Kidney (tissue), 14 donors: Measurements from ENCODE around the gene TMSB10. TPM values are rescaled to one million over a fixed set of nuclear protein-coding genes. Genes with fewer than 3 reads are reported as not detected.

Source experiments
- DNase-seq, 5 donors: peaks; one replicate each; pipeline ENCODE4 v3.0.0-alpha.2; 2013 to 2020
- FAIRE-seq: peaks from 2 replicates; lab custom pipeline; 2012; peaks lifted over from hg19 to GRCh38; lab: Jason Lieb, UNC
- H3K27ac ChIP-seq, 2 donors: one replicate each; pipeline ENCODE4 v1.7.0; 2013; ENCODE audit warnings: low read depth in 2 of 2, low read length in 2 of 2, inconsistent platforms in 1 of 2
- H3K27me3 ChIP-seq: one replicate; pipeline ENCODE4 v1.7.1; 2013; ENCODE audit warnings: low read length, inconsistent platforms; ENCODE audit not compliant: control insufficient read depth, insufficient read depth
- H3K36me3 ChIP-seq, 3 donors: one replicate each; pipeline versions ENCODE4 v1.7.0 to v1.7.1; 2013; ENCODE audit warnings: low read length in 3 of 3, control low read depth in 1 of 3, inconsistent platforms in 1 of 3; ENCODE audit not compliant: insufficient read depth in 3 of 3, control insufficient read depth in 2 of 3
- H3K4me1 ChIP-seq, 3 donors: one replicate each; pipeline versions ENCODE4 v1.7.0 to v1.7.1; 2013; ENCODE audit warnings: low read length in 3 of 3, inconsistent platforms in 1 of 3, low read depth in 1 of 3; ENCODE audit not compliant: control insufficient read depth in 2 of 3, insufficient read depth in 2 of 3
- H3K4me3 ChIP-seq, 3 donors: one replicate each; pipeline versions ENCODE4 v1.7.0 to v1.8.1; 2013; ENCODE audit warnings: low read length in 3 of 3, control low read depth in 1 of 3, inconsistent platforms in 1 of 3
- H3K9ac ChIP-seq, 3 donors: one replicate each; pipeline versions ENCODE4 v1.7.0 to v1.7.1; 2013; ENCODE audit warnings: low read length in 3 of 3, control low read depth in 1 of 3, inconsistent platforms in 1 of 3
- H3K9me3 ChIP-seq, 3 donors: one replicate each; pipeline versions ENCODE4 v1.7.0 to v1.7.1; 2013; ENCODE audit warnings: low read length in 3 of 3, control low read depth in 1 of 3, inconsistent platforms in 1 of 3; ENCODE audit not compliant: control insufficient read depth in 2 of 3, insufficient read depth in 1 of 3
- intact Hi-C: fragments of 100-400 bp; cut with DNase I; formaldehyde crosslinking; loops from one replicate; pipeline ENCODE4 v1.11.1; 2022
- polyA plus RNA-seq: library from polyadenylated mRNA; stranded (reverse); fragments of 350-450 nt; fragmentation: Illumina TruSeq; extraction: RNeasy Lipid Tissue Mini Kit (QIAGEN cat#74804); gene quantifications from one replicate; pipeline ENCODE4 v1.2.3, GENCODE V29; 2014; ENCODE audit warnings: low read depth, low replicate concordance; ENCODE audit not compliant: insufficient read depth
- total RNA-seq: library from RNA; stranded (reverse); fragmentation: NEBNext Ultra II Directional; extraction: Animal tissue kit (Norgen Biotek cat#: 25700); gene quantifications from one replicate; pipeline ENCODE4 v1.2.1, GENCODE V29; 2021
- TF ChIP-seq, protein P1 (sequence below): IDR thresholded peaks from 3 replicates; pipeline ENCODE4 v1.5.1; 2012; ENCODE audit warnings: mild to moderate bottlenecking, moderate library complexity, borderline replicate concordance; ENCODE audit not compliant: insufficient read depth; ENCODE audit errors: extremely low read depth
- donor health status: control.
- donor health status: control.
- donor health status: control.
- donor health status: control.
- donor health status: control.
- donor health status: DM: yes; HTN: yes; CAD: no.
- donor health status: Normal renal cell carcinoma (clear cell type).

The TMSB10 gene
- total and polyA plus RNA-seq, 2 donors from 2014 or later, result 1,610 to 2,277 TPM

DNA sequence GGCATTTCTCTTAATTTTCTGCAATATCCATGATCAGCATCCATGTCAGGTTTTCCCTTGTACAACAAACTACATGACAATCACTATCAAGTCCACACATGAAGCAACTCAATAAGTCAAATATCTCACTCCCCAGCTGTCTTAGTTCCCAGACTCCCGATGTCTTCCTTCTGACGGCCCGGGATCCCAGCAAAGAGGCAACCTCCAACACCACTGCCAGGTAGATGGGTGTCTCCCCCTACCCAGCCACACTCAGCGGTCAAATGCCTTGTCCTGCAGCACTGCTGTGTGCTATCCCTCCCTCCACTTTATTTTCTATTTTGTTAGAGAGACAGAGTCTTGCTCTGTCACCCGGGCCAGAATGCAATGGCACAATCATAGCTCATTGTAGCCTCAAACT lies 47.9 kb upstream of the TMSB10 start:
- no peaks in the 10 kb centered on the region for H3K4me1 ChIP-seq
- TF ChIP-seq, protein P1, sequence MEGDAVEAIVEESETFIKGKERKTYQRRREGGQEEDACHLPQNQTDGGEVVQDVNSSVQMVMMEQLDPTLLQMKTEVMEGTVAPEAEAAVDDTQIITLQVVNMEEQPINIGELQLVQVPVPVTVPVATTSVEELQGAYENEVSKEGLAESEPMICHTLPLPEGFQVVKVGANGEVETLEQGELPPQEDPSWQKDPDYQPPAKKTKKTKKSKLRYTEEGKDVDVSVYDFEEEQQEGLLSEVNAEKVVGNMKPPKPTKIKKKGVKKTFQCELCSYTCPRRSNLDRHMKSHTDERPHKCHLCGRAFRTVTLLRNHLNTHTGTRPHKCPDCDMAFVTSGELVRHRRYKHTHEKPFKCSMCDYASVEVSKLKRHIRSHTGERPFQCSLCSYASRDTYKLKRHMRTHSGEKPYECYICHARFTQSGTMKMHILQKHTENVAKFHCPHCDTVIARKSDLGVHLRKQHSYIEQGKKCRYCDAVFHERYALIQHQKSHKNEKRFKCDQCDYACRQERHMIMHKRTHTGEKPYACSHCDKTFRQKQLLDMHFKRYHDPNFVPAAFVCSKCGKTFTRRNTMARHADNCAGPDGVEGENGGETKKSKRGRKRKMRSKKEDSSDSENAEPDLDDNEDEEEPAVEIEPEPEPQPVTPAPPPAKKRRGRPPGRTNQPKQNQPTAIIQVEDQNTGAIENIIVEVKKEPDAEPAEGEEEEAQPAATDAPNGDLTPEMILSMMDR, result no peak
- FAIRE-seq, result no peak

DNA sequence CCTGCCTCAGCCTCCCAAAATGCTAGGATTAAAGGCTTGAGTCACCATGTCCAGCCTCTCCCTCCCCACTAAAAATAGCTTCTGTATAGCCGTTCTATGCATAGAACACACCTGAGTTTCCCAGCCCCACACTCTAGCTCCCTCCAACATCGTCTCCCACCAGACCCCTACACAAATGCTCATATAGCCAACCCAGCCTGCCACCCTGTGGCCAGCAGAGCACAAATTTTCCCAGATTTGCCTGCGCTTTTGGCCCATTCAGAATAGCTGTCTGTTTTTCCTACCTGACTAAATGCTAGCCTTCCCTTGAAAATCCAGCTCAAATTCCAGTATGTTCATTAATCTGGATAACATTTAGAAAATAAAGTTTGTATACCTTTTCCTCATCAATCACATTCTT lies 47.3 kb upstream of the TMSB10 start:
- intact Hi-C loops, result no loop called here
- H3K4me3 ChIP-seq, result no peak overlapping the region
- H3K27me3 ChIP-seq, result no peaks in the 10 kb centered on the region
- no peak overlapping the region for H3K27ac ChIP-seq
- no peak for FAIRE-seq
- no peak overlapping the region for H3K9ac ChIP-seq
- TF ChIP-seq, protein P1, result no peak
- no peaks in the 10 kb centered on the region for H3K9me3 ChIP-seq
- H3K36me3 ChIP-seq, result no peaks in the 10 kb centered on the region
- H3K4me1 ChIP-seq, result no peaks in the 10 kb centered on the region
- DNase-seq, result peak in 1 of 5 donors; percentile 19

More for the DNA sequence above, 47.9 kb upstream of the TMSB10 start:
- DNase-seq, result no peak
- no peak overlapping the region for H3K4me3 ChIP-seq
- H3K27ac ChIP-seq, result no peak overlapping the region
- intact Hi-C loops, result no loop called here
- H3K9ac ChIP-seq, result no peak overlapping the region
- no peaks in the 10 kb centered on the region for H3K36me3 ChIP-seq
- H3K27me3 ChIP-seq, result no peaks in the 10 kb centered on the region
- H3K9me3 ChIP-seq, result no peaks in the 10 kb centered on the region

DNA sequence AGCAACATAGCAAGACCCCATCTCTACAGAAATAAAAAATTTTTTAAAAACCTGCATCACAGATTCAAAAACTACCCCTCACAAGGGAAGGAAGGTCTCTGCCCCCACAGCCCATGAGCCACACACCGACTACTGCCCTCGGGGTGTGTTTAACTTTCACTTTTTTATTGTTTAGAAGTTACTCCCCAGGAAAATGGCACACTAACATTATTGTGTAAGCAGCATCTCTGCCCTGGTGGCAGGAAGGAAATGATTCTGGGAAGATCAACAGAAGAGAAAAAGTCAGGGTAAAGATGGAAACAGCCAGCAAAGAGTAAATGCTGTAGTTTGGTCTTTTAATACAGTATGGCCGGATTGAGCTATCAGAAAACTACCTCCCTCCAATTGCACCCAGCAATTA lies 46.5 kb upstream of the TMSB10 start:
- TF ChIP-seq, protein P1, result no peak
- no peak for FAIRE-seq

DNA sequence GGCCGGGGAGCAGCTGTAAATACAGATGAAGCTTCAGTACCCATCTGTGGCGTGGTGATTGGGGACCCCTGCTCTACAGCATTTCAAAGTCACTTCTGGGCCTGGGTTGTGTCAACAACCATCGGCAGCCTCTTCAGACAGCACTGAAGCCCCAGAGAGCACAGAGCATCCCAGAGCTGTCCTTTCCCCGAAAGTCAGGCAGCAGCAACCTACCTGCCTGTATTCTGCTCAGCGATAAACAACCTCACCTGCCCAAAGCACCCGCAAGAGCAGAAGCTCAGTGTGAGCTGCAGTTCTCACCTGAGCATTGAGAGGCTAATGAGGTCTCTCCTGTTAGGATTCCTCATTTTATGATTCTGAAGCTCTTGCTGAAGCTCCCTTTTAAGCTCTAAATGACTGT lies 43.9 kb upstream of the TMSB10 start:
- H3K9me3 ChIP-seq, result no peaks in the 10 kb centered on the region
- TF ChIP-seq, protein P1, result no peak
- intact Hi-C loops, result no loop called here
- no peak overlapping the region for H3K4me3 ChIP-seq
- FAIRE-seq (no peak), DNase-seq (no peak)
- no peaks in the 10 kb centered on the region for H3K36me3 ChIP-seq
- no peaks in the 10 kb centered on the region for H3K27me3 ChIP-seq
- no peak overlapping the region for H3K27ac ChIP-seq
- H3K9ac ChIP-seq, result no peak overlapping the region
- H3K4me1 ChIP-seq, result no peaks in the 10 kb centered on the region

More for the DNA sequence above, 46.5 kb upstream of the TMSB10 start:
- H3K9ac ChIP-seq, result no peak overlapping the region
- no peak for DNase-seq
- intact Hi-C loops, result no loop called here
- H3K27ac ChIP-seq, result no peak overlapping the region
- no peaks in the 10 kb centered on the region for H3K4me1 ChIP-seq
- no peaks in the 10 kb centered on the region for H3K36me3 ChIP-seq
- no peak overlapping the region for H3K4me3 ChIP-seq
- no peaks in the 10 kb centered on the region for H3K9me3 ChIP-seq
- no peaks in the 10 kb centered on the region for H3K27me3 ChIP-seq
